ENCODE measurements around the gene PMEPA1. TPM values are rescaled to one million over a fixed set of nuclear protein-coding genes. Genes with fewer than 3 reads are reported as not detected.

PMEPA1 gene
- total and polyA plus RNA-seq, 4 donors, result 0.61 to 1.5 (median 1.1) TPM

DNA sequence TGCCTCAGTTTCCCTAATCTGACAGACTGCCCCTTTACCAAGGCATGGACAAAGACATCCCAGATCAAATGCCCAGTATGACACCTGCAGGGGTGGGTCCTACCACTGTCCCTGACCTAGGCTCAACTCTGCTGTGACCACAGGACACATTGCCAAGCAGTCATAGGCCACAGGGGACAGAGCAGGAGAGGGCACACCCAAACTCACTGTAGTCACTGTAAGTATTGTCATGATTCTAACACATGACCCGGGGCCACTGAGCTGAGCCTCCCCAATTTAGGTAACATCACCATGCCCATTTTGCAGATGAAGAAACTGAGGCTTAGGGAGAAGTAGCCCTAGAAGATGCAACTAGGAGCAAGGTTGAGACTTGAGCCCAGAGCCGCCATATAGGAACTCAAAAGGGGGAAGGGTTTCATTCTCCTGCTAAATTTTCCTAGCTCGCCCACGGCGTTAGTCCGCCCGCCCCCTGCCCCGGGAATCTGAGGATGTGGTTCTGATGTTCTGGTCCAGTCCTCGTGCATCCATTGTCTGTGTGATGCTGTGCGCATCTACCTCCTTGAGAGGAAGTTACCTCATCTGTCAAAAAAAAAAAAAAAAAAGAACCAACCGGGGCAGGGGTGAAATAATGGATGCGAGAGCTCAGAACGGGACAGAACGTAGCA lies 44.8 kb downstream of the PMEPA1 start:
- no peaks in the 10 kb centered on the region for H3K9me3 ChIP-seq (ENCODE audit: control insufficient read depth in 4 of 4, low read length in 3 of 4)
- no peak for DNase-seq (ENCODE audit: low spot score)
- no peak overlapping the region for H3K9ac ChIP-seq (ENCODE audit: low read depth in 1 of 2, low read length in 2 of 2)
- H3K4me3 ChIP-seq (ENCODE audit: low read depth in 1 of 3, low read length in 3 of 3), result no peak overlapping the region
- H3K27ac ChIP-seq (ENCODE audit: low read depth in 1 of 2, low read length in 2 of 2), result no peak overlapping the region
- TF ChIP-seq TAF1 (conservative IDR thresholded peaks at IDR 0.05), result no peak
- no peak for TF ChIP-seq JUND (IDR thresholded peaks at IDR 0.05)
- TF ChIP-seq, protein P1, sequence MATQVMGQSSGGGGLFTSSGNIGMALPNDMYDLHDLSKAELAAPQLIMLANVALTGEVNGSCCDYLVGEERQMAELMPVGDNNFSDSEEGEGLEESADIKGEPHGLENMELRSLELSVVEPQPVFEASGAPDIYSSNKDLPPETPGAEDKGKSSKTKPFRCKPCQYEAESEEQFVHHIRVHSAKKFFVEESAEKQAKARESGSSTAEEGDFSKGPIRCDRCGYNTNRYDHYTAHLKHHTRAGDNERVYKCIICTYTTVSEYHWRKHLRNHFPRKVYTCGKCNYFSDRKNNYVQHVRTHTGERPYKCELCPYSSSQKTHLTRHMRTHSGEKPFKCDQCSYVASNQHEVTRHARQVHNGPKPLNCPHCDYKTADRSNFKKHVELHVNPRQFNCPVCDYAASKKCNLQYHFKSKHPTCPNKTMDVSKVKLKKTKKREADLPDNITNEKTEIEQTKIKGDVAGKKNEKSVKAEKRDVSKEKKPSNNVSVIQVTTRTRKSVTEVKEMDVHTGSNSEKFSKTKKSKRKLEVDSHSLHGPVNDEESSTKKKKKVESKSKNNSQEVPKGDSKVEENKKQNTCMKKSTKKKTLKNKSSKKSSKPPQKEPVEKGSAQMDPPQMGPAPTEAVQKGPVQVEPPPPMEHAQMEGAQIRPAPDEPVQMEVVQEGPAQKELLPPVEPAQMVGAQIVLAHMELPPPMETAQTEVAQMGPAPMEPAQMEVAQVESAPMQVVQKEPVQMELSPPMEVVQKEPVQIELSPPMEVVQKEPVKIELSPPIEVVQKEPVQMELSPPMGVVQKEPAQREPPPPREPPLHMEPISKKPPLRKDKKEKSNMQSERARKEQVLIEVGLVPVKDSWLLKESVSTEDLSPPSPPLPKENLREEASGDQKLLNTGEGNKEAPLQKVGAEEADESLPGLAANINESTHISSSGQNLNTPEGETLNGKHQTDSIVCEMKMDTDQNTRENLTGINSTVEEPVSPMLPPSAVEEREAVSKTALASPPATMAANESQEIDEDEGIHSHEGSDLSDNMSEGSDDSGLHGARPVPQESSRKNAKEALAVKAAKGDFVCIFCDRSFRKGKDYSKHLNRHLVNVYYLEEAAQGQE (IDR thresholded peaks at IDR 0.05), result no peak
- TF ChIP-seq, protein P2, sequence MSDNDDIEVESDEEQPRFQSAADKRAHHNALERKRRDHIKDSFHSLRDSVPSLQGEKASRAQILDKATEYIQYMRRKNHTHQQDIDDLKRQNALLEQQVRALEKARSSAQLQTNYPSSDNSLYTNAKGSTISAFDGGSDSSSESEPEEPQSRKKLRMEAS (IDR thresholded peaks at IDR 0.05), result no peak
- no peak for TF ChIP-seq SP1 (IDR thresholded peaks at IDR 0.05)
- no peak for TF ChIP-seq FOXA1 (IDR thresholded peaks at IDR 0.05)
- TF ChIP-seq, protein P3, sequence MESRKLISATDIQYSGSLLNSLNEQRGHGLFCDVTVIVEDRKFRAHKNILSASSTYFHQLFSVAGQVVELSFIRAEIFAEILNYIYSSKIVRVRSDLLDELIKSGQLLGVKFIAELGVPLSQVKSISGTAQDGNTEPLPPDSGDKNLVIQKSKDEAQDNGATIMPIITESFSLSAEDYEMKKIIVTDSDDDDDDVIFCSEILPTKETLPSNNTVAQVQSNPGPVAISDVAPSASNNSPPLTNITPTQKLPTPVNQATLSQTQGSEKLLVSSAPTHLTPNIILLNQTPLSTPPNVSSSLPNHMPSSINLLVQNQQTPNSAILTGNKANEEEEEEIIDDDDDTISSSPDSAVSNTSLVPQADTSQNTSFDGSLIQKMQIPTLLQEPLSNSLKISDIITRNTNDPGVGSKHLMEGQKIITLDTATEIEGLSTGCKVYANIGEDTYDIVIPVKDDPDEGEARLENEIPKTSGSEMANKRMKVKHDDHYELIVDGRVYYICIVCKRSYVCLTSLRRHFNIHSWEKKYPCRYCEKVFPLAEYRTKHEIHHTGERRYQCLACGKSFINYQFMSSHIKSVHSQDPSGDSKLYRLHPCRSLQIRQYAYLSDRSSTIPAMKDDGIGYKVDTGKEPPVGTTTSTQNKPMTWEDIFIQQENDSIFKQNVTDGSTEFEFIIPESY (IDR thresholded peaks at IDR 0.05), result no peak
- no peak for TF ChIP-seq NR2F2 (IDR thresholded peaks at IDR 0.05)
- no peak for TF ChIP-seq YY1 (IDR thresholded peaks at IDR 0.05)
- H3K27me3 ChIP-seq (ENCODE audit: control insufficient read depth in 4 of 4, insufficient read depth in 4 of 4, low read length in 3 of 4), result no peaks in the 10 kb centered on the region
- H3K36me3 ChIP-seq (ENCODE audit: control insufficient read depth in 4 of 4, insufficient read depth in 3 of 4, low read depth in 1 of 4, low read length in 3 of 4), result no peaks in the 10 kb centered on the region
- no peaks in the 10 kb centered on the region for H3K4me1 ChIP-seq (ENCODE audit: control insufficient read depth in 4 of 4, insufficient read depth in 4 of 4, low read length in 3 of 4)
- 88% methylated on average over 14 of the region's 14 CpGs for whole genome bisulfite sequencing

DNA sequence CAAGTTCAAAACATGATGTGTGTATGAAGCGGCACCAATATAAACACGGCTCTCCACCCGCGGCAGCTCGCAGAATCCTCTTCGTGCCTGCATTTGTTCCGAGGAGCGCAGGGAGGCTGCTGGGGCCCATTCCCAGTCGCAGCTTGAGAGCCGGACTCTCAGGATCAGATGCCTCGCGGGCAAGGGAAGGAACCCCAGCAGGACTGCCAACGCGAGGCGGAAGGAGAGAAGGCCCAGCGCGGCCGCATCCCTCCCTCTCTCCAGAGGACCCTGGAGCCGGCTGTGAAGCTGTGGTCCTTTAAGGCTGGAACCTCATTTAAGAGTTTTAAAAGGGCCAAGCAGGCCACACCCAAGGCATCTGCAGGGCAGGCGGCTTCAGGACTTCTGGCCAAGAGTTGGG lies 45.3 kb downstream of the PMEPA1 start:
- H3K4me3 ChIP-seq (ENCODE audit: low read depth in 1 of 3, low read length in 3 of 3), result no peak overlapping the region
- H3K4me1 ChIP-seq (ENCODE audit: control insufficient read depth in 4 of 4, insufficient read depth in 4 of 4, low read length in 3 of 4), result no peaks in the 10 kb centered on the region
- no peak overlapping the region for H3K9ac ChIP-seq (ENCODE audit: low read depth in 1 of 2, low read length in 2 of 2)
- no peak overlapping the region for H3K27ac ChIP-seq (ENCODE audit: low read depth in 1 of 2, low read length in 2 of 2)
- no peaks in the 10 kb centered on the region for H3K36me3 ChIP-seq (ENCODE audit: control insufficient read depth in 4 of 4, insufficient read depth in 3 of 4, low read depth in 1 of 4, low read length in 3 of 4)
- WGBS, result 88% methylated on average over 20 of the region's 20 CpGs
- no peaks in the 10 kb centered on the region for H3K9me3 ChIP-seq (ENCODE audit: control insufficient read depth in 4 of 4, low read length in 3 of 4)
- H3K27me3 ChIP-seq (ENCODE audit: control insufficient read depth in 4 of 4, insufficient read depth in 4 of 4, low read length in 3 of 4), result no peaks in the 10 kb centered on the region
- TF ChIP-seq FOXA2 (IDR thresholded peaks at IDR 0.05) (no peak), JUND (IDR thresholded peaks at IDR 0.05) (no peak), HNF4A (conservative IDR thresholded peaks at IDR 0.05) (no peak), RXRA (IDR thresholded peaks at IDR 0.05) (no peak), NR2F2 (IDR thresholded peaks at IDR 0.05) (no peak), HNF4G (IDR thresholded peaks at IDR 0.05) (no peak), TAF1 (conservative IDR thresholded peaks at IDR 0.05) (no peak), EGR1 (IDR thresholded peaks at IDR 0.05; ENCODE audit: low read depth in 2 of 2) (no peak), YY1 (IDR thresholded peaks at IDR 0.05) (no peak), FOXA1 (IDR thresholded peaks at IDR 0.05) (no peak), GABPA (IDR thresholded peaks at IDR 0.05 in 1 of 2, conservative IDR thresholded peaks at IDR 0.05 in 1 of 2) (no peak), RAD21 (IDR thresholded peaks at IDR 0.05) (no peak)
- TF ChIP-seq, protein P4, sequence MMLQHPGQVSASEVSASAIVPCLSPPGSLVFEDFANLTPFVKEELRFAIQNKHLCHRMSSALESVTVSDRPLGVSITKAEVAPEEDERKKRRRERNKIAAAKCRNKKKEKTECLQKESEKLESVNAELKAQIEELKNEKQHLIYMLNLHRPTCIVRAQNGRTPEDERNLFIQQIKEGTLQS (IDR thresholded peaks at IDR 0.05), result no peak
- TF ChIP-seq, protein P3 (IDR thresholded peaks at IDR 0.05), result no peak
- TF ChIP-seq, protein P2 (IDR thresholded peaks at IDR 0.05), result no peak
- no peak for DNase-seq (ENCODE audit: low spot score)
